Stimulated activated naive CD4-positive, alpha-beta T cell (primary cell): ENCODE results near the gene DPT.

Experiments used
- DNase-seq, 6 experiments: peaks; one replicate each; lab custom pipeline; 2025; lab: John Stamatoyannopoulos, UW

The DPT gene

DNA sequence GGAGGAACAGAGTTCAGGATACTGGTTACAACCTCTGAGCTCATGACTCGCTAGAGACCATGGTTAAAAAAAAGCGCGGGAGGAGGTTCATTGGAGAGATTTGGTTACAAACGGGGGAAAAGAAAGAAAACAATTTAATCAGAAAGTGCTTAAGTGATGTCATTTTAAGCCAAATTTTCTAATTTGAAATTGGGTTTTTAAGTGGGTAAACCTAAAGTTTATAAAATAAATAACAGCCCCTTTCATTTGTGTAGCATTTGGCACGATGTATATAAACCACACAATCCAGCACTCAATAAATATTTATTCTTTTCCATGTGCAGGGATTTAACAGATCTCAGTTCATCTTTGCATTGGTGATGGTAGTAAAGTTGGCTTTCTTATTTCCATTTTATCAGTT lies 7.0 kb upstream of the DPT start:
- DNase-seq = no peak

DNA sequence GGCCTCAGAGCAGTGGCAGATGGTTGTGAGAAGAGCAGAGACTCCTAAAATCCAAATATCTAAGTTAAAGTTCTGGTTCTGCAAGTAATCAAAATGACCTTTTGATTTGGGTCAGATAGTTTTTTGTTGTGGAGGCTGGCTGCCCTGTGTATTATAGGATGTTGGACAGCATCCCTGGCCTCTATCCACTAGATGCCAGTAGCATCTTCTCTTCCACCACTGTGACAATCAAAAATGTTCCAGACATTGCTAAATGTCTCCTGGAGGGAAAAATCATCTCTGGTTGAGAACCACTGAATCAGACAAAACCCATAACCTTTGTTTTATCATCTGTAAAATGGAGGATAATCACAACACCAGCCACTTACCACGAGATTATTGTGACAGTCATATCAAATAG lies 5.9 kb upstream of the DPT start:
- DNase-seq = no peak

DNA sequence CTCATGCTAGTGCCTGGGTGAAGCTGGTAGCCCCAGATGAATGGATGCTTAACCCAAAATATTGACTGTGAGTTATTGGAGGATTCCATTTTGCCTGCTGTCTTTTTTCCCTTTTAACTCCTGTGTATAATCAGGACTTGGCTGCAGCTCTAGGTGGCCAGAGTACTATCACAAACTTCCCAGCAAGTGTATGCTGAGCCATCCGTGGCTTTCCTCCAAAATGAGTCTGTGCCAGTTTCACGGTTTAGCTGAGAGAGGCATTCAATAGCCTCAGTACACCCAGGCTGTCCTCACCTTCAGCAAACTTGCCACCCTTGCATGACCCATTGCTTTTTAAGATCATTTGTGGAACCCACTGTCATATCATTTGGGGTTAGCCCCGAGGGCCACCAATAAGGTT lies 5.3 kb upstream of the DPT start:
- DNase-seq = no peak

DNA sequence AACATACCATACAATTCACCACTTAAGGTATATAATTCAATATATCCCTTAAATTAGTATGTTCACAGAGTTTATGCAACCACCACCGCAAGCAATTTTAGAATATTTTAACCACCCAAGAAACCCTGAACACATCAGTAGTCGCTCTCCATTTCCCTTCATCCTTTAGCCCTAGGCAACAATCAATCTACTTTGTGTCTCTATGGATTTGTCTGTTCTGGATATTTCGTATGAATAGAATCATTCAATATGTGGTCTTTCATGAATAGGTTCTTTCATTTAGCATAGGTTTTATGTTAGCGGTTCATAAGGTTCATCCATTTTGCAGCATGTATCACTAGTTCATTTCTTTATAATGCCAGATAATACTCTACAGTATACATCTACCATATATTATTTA lies 4.2 kb upstream of the DPT start:
- DNase-seq = no peak

DNA sequence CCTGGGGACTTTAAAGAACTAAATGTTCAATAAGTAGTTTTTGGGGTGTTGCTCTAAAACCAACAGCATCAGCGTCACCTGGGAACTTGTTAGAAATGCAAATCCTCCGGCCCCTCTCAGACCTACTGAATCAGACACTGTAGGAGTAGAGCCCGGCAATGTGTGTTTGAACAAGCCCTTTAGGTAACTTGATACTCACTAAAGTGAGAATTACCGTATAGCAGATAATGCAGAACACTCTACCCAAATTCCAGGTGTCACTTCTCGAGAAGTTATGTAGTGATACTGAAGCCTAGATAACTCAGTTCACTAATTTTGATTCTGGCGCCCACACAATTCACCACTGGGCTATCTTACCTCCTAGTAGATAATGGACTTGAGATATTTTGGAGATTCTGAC lies 3.7 kb upstream of the DPT start:
- no peak for DNase-seq

DNA sequence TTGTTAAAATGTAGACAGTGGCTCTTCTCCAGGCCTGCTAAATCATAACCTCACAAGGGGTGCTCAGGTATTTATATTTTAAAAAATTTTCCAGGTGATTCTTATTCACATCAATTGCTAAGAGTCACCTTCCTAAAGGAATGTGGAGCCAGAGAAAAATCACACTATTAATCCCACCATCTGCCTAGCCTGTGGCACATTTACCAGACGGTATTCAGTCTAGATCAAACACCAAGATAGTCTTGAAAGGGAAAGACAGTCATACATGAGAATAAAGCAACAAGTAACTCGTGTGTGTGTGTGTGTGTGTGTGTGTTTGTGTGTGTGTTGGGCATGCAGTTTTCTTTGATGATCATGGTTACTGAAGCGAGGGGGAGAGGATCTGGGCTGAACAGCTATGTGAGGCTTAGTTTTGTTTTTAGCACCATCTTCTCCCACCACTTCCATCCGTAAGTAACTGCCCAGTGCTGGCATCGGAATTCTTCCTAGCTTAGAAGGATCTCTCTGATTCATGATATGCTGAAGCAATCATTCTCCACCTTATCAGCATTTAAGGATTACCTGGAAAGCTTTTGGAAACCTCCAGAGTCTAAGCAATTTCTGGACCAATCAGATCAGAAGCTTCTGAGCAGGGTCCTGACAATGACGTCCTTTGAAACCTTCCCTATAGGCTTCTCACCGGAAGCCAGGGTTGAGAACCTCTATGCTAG lies 2.4 kb upstream of the DPT start:
- DNase-seq = no peak

DNA sequence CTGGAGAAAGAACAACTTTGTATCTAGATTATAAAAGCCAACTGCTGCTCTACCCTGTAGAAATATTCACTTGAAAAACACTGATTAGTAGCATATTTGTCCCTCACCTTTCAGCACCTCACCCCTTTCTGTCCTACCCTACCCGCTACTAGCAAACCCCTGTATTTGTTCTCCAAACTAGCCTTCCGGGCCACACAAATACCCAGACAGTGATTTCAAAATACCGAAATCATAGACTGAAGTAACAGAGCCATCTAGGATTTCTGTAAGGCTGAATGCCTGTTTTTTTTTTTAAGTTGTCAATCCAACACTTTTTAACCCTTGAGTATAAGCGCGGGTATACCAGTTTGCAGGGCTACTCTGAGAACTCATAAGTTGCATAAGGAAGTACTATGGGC lies 398 bp upstream of the DPT start:
- no peak for DNase-seq

DNA sequence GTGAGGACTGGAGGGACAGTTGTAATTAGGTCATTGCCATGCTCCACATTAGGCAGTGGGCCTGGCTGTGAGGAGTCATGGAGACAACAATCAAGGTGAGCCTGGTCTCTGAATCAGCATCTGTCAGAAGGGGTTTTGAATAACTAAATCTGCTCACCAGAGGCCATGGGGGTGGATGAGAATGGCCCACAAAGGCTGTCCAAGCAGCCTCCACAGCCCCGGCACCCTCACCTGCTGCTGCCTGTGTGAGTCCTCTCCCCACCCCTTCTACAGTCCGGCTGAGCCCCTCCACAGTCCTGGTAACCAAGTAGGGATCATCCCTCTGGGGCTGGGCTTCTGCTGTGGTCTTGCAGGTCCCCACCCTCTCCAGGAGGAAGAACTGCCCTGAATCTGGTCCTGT lies 2.3 kb downstream of the DPT start:
- DNase-seq = no peak

DNA sequence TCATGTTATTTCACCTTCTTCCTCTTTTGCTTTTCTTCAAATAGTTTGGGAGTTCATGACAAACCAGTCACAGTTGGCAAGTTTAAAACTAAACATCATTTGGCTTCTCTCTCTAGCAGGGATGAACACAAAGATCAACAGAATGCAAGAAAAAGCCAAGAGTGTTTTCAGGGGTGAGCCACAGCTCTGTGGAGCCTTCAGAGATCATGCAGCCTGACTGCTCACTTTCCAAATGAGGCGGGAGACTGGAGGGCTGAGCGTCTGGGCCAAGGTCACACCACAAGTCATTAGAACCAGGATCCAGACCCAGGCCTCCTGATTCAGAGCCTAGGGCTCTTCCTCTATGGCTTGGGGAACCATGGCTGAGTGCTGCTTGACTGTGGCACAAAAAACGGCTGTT lies 2.7 kb downstream of the DPT start:
- DNase-seq = no peak

DNA sequence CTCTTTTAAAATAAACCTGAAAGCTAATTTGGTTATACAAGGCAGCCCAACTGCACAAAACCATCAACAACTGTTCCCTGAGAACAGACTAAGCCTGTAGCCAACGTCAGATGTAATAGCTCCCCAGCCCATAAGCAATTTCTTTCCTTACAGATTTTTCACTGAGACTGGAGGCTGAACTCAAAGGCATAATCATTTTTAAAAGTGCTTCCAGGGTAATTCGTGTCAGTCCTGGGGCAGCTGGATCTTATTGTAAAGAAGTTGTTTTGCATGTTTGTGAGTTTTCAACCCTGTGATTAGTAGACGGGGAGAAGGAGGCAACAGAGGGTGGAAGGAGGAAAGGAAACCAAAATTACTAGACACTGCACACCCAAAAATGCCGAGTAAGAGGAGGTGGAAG lies 3.2 kb downstream of the DPT start:
- no peak for DNase-seq

DNA sequence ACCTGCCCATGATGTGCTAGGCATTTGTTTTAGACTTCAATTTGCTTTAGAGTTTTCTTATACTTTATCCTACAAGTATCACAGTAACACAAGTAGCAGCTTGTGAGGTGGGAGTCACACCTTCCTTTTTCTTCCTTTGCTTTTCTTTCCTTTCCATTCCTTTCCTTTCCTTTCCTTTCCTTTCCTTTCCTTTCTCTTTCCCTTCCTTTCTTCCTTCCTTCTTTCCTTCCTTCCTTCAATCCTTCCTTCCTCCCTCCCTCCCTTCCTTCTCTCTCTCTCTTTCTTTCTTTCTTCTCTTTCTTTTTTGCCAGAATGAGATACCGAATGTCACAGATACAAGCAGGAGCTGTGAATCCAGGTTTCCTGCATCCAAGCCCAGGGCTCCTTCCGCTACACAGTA lies 3.9 kb downstream of the DPT start:
- no peak for DNase-seq

DNA sequence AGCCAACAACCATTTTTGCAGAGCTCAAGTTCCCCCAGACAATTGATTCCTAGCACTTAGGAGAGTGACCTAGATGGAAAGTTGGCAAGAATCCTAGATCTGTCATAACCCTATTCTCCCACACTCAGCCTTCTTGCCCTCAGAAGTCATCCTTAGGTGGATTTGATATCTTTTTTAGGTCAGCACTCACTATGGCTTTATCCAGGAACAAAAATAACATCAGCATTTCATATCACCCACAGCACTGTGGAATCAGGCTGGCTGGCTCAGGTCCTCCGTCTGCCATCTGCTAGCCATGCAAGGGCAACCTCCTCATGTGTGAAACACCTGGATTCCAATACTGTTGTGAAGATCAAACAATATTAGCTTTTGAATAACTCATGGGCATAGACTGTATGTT lies 6.0 kb downstream of the DPT start:
- no peak for DNase-seq

DNA sequence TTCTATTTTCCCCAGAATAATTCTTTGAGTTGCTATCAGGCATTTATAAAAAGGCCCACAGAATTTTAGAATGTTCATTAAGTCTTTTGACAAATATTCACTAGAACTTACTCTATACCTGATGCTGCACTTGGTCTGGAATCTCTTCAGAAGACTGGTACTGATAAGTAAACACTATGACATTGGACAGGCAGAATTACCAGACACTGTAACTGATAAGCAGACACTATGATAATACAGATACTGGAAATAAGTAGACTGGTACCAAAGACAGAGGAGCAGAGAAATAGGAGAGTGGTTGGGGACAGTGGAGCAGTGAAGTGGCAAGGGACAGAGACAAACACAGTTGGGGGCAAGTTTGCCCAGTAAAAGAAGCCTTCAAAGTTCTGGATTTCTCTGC lies 8.2 kb downstream of the DPT start:
- DNase-seq = no peak

DNA sequence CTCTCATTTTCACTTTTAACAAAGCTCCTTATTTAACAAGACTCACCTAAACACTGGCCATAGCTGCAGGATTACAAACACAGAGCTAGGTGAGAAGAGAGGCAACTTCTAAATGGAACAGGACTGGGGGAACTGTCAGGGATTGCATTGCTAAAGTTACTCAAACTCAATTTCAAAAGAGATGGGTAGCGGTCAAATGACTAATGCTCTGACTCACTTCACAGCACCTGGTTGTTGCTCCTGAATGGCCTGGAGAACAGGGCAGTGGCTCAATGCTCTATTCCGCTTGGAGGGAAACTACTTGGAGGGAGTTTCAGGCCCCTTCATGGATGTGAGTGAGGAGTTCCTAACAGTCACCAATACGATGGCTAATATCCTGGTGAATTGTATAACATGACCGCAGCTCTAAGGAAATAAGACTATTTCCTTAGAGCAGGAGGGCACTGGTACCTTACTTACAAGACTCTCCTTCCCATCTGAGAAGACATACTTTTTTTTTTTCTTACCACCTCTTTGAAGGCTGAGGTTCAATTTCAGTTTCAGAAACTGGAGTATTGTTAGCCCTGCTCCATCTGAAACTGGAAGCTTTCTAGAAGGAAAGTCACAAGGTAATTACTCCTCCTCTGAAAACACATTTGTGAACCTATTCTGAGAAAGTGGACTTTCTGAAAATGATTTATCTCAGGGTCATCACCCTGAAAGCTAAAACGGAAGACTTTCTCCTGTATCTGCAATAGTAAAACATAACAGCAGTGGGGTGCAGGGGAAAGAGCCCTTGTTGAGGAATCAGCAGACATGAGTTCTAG lies 9.5 kb downstream of the DPT start:
- DNase-seq = no peak

DNA sequence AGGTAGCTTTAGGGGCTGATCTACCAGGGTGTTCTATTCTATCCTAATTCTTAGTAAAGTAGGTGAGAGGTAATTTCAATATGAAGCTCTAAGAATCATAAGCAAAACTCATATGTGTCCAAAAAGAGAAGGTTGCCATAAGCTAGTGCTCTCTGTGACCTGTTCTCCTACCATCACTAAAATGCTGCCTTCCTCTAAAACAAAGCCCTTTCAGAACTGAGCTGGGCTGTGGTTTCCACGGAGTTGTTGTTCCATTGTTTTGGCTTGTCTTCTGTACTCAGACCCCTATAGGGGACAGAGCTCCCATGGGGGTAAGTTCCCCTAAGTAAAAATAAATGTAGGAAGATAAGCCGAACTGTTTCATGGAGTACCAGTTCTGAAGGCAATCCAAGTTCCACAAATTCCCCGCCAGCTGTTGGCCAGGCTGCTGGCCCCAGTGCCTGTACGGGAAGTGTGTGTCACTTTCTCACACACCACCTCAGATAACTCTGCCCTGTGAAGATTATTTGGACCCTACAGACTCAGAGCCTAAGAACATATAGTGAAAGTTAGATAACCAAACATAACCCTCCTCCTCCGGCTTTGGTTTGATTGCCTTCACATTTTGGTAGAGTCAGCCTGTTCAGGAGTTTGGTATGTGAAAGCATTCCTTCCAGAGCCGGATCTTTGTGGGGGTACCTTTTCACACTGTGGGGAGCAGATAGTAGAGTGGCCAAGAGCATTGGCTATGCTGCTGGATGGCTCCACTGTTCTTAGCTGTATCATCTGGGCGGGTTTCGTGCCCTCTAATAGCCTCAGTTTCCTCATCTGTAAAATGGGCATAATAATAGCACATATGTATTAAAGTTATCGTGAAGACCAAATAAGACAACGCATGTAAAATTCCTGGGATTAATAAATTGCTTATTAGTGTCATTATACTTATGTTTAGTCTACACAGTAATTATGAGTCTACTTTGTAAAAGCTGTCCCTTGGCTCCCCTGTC lies 10.8 kb downstream of the DPT start:
- DNase-seq = no peak

DNA sequence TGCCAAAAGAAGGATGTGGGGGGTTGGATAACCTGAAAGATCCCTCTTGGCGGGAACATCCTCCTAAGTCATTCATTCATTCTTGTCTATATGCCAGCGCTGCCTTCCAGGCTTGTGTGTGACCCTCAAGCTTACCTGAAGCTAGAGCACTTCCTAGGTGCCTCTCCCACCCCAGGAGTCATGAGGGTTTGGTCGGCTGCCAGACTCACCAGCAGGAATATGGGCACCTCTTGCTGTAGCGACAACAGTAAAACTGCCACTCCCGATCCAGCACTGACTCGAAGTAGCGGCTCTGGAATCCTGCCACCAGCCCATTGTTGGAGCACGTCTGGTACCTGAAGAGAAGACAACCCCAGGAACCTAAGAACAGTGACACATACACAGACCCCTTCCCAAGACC lies 15.0 kb downstream of the DPT start:
- DNase-seq = no peak

DNA sequence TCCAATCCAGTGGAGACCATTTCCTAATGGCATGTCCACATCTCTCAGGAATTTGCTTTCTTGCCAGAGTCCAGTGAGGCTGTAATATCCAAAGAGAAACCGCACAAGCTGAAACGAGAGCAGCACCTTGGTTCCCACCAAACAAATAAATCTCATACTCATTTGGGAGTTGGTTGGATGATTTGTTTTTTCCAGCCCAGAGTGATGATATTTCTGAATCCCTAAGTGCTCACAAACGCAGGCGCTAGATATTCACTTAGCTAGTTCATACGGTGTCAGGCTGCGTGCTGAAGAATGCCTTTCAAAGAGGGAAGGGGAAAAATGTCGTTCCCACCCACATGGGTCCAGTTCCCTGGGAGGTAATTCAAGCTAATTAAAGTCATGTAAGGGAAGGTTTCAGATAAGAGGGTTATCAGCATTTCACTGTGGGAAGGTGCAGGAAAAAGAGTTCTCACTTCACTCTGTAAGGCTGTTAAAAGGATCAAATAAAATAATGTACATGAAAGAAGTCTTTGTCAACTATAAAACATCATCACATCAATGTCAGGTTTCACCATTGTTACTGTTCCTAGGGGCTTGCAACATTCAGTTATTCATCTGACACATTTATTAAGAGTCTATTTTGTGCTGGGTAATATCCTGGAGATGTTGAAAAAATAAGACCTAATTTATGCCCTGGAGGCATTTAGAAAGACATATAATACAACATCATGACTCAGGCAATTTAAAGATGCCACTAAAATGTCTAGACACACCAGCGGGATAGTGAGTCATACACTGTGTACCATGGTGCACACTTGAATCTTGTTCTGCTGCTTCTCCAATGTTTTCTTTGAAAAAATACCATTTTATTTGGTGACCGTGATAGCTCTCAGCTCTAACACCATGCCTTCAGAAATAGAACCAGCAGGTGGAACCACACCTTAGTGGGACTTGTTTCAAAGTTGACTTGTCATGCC lies 19.3 kb downstream of the DPT start:
- no peak for DNase-seq

DNA sequence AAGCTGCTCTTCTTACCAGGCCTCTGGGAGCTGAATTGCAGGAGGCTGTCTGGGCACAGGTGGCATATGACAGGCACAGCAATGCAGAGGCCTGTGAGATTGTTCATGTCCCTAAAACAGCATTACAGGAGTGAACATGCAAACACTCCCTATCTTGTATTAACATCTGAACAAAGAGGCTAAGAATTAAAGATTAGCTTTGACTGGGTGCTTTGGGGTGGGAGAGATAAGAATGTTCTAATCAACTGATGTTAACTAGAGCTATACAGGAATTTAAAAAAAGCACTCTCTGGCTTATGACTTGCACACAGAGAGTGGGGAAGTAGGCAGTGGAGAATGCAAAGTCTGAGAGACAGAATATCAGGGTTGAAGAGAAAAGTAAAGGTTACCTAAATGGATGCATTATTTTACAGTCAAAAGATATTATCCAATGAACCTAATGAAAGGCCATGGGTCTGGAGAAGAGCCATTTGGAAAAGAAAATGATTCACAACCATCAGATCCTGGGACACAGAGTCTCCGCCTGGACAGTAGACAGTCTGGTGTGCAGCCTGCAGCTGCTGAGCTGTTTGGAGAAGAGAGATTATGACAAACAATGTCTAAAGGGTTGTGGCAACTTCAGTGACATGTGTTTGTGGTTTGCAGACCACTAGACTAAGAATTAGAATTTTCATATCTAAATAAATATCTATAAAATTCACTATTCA lies 20.2 kb downstream of the DPT start:
- DNase-seq = no peak

DNA sequence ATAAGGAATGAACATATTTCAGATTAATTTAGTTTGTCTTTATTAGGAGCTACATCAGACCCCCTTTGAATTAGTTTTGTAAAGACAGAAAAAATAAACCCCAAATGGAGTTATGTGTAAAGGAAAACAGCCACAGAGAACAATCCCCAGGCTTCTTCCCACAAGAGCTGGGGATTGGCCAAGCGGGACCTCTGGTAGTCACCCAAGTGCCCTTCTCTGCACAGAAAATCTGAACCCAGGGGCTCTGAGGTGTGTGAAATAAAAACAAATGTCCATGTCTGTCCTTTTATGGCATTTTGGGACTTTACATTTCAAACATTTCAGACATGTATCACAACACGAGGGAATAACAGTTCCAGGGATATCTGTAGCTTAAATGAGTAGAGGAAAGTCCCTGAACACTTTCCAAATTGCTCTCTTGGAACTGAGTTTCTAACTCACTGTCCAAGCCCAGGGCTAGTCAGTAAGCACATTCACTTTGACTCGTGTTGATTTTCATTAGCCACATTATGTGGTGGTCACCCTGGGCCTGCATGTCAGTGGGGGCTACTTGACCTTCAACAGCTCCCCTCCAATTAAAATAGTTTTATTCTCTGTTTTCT lies 22.5 kb downstream of the DPT start:
- DNase-seq = no peak

DNA sequence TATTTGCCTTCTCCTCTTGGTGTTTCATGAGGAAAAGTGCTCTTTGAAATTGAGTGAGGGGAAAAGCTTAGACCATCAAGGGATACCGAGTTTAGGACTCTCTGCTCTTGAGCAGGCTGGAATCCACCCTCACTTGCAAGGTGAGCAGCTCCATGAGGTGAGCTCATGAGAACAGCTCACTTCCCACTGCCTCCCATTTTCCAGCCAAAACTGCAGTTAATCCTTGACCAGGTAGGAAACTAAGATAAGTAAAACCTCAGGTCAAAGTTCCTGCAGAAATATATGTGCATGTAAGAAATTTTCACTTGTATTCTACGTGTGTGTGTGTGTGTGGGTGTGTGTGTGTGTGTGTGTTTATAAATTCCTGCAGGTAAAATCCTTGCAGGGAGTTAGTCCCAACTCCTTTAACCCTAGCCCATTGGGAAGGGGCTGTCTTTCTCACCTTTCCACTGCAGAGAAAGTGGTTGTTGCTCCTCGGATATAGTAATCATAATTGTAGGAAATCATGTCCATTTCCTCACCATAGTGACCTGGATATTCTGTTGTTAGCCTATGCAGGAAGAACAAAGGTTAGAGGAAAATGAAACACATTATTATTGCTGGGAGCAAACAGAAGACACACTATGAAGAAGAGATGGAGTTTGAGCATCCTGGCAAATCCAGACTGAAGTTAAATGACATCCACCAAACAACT lies 28.3 kb downstream of the DPT start:
- no peak for DNase-seq
